ENCODE measurements around the gene HAP1.
"Not testable (repeated sequence)": the region's sequence is repeated elsewhere in the genome, so short reads cannot be mapped to it uniquely, and the experiment has no call there.

HAP1 gene, protein sequence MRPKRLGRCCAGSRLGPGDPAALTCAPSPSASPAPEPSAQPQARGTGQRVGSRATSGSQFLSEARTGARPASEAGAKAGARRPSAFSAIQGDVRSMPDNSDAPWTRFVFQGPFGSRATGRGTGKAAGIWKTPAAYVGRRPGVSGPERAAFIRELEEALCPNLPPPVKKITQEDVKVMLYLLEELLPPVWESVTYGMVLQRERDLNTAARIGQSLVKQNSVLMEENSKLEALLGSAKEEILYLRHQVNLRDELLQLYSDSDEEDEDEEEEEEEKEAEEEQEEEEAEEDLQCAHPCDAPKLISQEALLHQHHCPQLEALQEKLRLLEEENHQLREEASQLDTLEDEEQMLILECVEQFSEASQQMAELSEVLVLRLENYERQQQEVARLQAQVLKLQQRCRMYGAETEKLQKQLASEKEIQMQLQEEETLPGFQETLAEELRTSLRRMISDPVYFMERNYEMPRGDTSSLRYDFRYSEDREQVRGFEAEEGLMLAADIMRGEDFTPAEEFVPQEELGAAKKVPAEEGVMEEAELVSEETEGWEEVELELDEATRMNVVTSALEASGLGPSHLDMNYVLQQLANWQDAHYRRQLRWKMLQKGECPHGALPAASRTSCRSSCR

DNA sequence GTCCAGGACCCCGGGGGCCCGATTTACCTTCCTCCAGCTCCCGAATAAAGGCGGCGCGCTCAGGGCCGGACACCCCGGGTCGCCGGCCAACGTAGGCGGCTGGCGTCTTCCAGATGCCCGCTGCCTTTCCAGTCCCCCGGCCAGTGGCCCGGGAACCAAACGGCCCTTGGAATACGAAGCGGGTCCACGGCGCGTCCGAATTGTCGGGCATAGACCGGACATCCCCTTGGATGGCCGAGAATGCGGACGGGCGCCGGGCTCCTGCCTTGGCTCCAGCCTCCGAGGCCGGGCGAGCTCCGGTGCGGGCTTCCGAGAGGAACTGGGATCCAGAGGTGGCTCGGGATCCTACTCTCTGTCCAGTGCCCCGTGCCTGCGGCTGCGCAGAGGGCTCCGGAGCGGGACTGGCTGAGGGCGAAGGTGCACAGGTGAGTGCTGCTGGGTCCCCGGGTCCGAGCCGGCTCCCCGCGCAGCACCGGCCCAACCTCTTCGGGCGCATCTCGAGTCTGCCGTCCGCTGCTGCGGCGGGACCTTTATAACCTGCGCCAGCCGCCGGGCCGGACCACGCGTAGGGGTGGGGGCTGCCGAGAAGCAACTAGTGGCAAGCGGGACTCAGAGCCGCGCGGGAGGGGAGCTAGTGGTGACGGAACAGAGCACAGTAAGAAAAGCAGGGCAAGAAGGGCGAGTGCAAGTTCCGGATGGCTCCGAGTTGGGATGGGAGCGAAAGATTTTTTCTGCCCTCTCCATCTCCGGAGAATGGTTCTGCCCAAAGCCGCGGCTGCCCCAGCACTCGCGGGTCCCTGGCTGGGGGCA, at the start of gene HAP1:
TSS of gene HAP1 (minus strand) at position 505 of the 810 bp plus-strand sequence. CDS start at position 496, 9 bp downstream.
- no peak for DNase-seq (ENCODE audit: low read depth in 2 of 2)

DNA sequence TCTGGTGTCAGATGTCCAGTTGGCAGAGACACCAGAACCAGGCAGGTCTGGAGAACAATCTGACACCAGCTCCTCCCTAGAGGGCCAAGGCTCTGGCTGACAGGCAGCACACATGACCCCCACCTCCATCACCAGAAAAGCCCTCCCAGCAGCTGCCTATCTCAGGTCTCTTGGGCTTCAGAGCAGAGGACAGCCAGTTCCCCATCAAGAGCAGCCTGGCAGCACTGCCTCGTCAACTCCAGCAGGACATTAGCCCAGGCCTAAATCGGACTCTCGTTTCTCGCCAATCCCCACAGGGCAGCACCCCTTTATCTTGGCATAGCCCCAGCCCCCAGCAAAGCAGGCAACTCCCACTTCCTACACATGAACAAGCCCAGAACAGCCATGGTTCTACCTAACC, 47.7 kb upstream of the HAP1 start:
- DNase-seq (ENCODE audit: low read depth in 2 of 2), result no peak

DNA sequence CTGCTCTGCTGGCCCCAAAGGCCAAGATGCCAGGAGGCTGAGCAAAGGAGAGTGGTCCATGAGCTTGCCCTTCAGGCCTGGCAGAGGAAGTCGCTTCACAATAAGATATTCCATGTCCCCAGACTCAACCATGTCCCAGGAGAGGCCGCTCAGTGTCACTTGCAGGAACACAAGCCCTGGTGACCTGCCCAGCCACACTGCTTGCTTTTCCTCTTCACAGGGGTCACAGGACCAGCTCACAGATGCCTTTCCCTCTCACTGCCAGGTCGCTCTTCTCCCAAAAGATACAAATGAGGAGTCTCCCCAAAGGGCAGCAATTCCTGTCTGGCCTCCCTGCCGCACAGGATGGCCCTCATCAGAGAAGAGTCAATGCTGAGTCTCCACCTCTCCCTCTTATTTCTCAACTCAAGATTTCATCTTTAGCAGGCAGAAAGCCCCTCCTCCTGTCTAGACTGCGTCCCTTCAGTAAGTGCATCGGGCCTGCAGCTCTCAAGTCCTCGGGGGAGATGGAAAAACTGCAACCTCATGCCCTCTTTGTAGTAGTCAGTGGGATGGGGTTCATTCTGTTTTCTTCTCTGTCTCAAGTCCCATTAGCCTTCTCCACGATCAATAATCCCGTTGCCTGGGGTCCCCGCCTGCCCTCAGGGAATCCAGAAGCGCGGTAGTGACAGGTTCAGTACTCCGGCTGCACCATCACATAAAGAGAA, 47.1 kb upstream of the HAP1 start:
- no peak for DNase-seq (ENCODE audit: low read depth in 2 of 2)

DNA sequence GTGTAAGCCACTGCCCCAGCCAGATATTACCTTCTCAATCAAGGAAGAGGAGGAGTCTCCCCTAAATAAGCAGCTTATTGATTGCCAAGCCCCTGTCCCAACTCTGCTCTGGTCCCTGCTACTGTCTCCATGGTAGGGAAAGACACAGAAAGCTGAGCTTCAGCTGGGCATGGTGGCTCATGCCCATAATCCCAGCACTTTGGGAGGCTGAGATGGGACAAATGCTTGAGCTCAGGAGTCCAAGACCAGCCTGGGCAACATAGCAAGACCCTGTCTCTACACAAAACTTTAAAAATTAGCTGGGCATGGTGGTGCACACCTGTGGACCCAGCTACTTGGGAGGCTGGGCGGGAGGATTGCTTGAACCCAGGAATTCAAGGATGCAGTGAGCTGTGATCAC, 45.5 kb upstream of the HAP1 start:
- no peak for DNase-seq (ENCODE audit: low read depth in 2 of 2)

DNA sequence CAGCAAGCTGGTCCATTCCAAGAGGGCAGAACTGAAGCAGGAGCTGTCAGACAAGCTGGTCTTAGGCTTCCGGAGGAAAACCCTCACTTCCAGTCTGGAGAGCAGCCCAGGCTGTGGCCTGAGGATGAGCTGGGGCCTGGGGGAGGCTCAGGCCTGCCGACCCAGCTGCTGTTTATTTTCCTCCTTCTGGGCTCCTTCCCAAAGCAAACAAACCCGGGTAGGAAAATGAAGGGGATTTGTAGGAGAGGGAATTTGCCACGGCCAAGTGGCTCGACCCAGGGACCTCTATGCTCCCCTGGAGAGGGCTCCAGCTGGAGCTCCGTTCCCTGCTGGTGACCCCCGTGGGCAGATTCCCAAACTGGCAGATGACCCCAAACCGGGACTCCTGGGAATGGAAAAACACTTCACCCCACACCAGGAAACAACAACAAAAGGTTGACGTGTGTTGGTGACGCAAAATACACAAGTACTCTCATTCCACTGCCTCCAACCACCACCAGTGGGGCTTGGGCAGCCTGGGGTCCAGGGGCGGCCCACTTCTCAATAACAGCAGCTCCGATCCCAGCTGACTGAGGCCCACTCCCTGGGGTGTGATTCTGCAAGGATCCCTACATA, 43.2 kb upstream of the HAP1 start:
- no peak for DNase-seq (ENCODE audit: low read depth in 2 of 2)

DNA sequence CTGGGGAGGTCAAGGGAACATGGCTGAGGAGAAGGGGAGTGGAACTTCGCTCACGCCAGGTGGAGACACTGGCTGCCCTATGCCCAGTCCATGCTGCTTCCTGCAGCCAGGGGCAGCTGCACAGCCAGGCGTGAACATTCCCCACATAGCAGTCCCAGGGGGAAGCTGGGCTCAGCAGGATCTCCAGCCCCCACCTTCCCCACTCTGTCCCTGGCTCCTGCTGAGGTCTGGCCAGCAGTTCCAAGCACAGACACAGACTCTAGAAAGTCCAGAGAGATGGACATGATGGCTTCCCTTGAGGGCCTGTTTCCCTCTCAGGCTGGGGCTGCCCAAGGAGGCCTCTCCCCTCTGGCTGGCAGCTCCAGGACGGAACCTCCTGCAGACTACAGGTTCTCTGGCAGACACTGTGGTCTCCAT, 42.7 kb upstream of the HAP1 start:
- DNase-seq (ENCODE audit: low read depth in 2 of 2), result no peak

DNA sequence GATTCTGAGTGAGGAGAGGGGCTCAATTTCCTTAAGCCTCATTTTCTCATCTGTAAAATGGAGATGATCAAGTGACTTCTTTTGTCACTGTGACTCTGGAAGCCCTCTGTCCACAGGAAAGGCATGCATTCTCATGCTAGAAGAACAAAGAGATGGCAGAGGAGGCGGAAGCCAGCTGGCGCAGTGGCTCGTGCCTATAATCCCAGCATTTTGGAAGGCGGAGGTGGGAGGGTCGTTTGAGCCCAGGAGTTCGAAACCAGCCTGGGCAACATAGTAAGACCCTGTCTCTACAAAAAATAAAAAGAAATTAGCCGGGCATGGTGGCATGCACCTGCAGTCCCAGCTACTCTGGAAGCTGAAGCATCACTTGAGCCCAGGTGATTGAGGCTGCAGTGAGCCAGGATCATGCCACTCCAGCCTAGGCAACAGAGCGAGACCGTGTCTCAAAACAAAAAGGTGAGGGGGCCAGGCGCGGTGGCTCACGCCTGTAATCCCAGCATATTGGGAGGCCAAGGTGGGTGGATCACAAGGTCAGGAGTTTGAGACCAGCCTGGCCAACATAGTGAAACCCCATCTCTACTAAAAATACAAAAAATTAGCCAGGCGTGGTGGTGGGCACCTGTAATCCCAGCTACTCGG, 41.9 kb upstream of the HAP1 start:
- not testable (repeated sequence) for DNase-seq (ENCODE audit: low read depth in 2 of 2)

DNA sequence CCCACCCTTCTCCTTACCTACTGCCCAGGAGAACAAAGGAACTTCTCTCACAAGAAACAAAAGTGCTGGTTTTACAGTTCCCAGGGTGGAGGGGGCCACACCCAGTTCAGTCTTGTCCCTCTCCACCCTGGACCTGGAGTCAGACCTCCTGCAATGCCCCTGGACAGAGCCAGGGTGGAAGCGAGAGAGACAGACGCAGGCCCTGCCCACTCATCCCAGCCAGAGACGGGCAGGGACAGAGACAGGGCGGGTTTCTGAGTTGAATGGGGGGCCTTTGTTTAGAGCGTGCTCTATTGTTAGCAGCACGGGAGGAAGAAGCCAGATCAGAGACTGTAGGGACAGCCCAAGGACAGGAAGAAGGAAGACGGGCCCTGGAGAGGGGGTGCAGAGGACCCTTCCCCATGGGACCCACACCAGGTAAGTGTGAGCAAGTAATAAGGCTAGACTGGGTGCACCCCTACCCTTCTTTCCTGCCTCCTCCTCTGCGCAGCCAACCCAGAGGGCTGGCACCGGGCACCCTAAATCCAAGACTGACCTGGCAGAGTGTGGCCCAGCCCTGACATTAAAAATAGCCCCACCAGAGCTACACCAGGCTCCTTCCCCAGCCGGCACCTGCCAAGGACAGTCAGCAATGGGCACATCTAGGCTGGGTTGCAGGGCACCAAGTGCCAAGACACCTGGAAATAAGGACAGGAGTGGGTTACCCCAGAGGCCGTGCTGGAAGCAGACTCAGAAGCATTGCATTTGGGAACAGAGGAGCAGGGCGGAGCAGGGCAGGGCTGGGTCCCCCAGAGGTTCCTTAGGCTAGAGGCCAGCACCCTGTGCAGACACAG, 41.2 kb upstream of the HAP1 start:
- no peak for DNase-seq (ENCODE audit: low read depth in 2 of 2)

DNA sequence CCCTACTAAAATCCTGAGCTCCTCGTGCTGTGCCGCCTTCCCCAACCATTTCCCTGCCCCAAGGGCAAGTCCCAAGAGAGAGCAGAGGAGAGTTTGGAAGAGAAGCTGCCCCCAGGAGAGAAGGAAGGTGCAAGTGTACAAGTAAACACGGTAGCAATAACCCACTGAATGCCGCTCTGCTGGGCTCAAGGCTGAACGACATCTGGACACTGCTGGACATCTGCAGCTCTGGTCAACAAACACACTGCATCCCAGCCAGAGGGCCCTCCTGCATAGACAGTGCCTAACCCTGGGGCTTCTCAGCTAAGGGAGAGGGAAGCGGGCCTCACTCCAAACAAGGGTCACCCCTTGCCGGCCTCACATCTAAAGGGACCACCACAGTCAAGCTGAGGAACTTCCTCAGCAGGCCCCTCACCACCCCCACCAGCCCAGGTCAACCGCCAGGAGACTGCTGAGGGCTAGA, 39.3 kb upstream of the HAP1 start:
- no peak for DNase-seq (ENCODE audit: low read depth in 2 of 2)

DNA sequence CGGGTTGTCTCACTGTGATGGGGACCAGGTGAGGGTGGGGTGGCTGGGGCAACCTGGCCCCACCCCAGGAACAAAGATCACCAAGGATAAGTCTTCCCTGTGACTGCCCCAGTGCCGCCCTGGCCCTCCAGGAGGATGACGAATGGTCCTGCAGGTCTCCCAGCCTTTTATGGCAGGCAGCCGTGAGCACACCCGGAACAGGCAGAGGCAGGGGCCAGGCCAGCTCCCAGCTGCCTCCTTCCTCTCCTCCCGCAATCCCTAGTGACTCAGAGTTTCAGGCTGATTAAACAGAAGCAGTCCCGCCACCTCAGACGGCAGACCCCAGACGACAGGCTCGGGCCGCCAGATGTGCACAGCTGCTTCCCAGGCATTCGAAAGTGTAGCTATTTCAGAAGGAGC, 38.7 kb upstream of the HAP1 start:
- DNase-seq (ENCODE audit: low read depth in 2 of 2), result no peak

DNA sequence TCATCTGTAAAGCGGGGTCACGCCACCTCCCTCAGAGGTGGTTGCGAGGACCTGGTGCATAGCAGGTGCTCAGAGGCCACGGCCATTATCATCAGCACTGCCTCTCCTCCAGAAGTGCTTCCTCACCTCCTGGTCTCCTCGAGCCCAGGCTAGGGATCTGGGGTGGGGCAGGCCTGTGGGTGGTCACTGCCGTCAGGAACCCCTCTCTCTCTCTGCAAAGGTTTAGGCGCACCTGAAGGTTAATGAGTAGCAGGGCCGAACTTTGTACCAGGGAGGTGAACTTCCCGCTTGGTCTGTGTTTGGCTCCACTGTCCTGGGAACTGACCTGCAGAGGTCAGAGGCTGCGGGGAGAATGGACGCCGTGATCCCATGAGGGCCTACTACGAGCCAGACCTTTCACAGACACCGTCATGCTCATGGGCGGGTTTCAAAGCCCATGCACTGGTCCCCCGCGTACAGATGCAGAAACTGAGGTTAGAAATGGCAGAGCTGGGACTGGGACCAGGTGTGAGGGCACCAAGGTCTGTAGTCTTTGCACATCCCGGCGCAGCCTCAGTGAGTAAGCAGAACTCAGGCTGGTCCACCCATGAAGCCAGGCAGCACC, 38.2 kb upstream of the HAP1 start:
- DNase-seq (ENCODE audit: low read depth in 2 of 2), result no peak

DNA sequence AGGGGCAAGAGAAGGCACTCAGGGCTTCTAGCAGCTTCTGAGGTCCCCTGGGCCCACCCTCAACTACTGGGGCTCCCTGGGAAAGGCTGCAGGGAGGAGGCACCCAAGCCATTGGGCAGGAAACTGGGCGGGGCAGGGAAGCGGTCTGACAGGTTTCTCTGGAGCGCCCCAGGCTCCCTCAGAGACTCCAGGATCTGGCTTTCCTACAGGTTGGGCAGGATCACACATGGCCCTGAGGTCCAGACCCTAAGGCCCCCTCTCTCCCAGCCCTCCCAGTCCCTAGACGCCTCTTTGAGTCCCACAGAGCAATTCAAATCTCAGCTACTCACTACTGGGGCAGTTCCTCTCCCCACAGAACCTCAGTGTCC, 37.8 kb upstream of the HAP1 start:
- no peak for DNase-seq (ENCODE audit: low read depth in 2 of 2)

DNA sequence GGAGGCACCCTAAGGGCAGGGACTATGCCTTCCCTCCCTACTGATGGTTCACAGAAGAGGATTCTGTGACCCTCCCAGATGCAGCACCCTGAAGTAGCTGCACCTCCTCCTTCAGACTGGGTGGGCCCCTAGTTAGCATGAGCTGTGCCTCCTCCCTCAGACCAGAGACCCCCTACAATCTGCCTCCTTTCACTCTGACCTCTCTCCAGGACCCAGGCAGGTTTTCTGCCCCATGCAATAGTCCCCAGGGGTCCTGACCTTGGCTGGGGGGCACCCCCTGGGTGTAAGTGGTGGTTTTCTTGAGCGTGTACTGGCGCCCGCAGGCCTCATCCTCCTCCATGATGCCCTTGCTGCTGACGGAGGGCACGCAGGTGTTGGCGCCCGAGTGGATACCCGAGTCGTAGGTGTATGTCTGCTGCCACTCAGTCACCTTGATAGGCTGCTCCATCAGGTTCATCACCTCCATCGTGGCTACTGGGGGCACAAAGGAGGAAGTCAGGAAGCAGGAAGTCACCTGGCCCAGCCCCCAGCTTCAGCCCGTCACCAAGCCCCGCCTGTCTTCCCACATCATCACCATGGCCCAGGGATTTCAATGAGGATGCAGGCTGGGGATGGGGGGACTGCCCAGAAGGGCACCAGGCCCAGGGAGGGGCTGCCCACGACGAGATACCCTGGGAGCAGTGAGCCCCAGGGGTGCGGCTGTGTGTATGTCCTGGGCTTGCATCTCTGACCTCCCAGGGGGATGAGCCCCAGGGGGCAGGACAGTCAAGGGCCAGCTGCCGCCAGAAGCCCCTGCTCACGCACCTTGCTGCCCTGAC, 37.2 kb upstream of the HAP1 start:
- DNase-seq (ENCODE audit: low read depth in 2 of 2), result no peak

DNA sequence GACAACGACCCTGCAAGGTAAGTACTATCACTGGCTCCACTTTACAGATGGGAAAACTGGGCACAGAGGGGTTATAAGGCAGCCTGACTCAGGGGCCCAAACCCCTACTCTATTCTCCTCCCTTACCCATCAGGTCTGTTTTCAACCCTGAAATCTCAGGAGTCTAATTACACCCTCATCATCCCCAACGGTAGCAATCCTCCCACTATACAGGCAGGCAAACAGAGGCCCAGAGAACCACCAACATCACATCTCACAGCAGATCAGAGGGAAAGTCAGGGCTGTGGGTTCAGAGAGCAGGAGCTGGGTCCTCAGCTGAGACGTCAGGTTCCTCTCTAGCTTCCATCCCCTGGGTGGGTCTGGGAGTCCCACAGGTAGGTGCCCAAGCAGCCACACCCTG, 35.5 kb upstream of the HAP1 start:
- DNase-seq (ENCODE audit: low read depth in 2 of 2), result no peak

DNA sequence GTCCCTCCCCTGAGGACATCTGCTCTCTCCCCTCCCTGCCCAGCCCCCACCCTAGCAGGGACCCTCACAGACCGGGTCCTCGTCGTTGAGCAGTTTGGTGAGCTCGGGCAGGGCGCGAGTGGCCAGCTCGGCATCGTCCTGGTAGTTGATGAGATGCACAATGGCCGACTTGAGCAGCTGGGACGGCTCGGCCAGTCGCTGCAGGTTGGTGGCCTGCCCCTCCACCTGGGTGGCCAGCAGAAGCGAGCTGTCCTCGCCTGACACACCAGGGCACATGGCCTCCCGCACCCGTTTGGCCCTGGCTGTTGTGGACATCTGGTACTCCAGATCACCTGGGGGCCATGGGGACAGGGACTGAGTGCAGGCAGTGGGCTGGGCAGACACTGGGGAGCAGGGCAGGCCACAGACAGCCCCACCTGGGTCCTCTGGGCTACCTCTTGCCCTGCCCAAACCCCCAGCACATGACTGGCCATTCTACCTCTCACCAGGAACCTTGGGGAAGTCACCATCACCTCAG, 35.0 kb upstream of the HAP1 start:
- no peak for DNase-seq (ENCODE audit: low read depth in 2 of 2)

DNA sequence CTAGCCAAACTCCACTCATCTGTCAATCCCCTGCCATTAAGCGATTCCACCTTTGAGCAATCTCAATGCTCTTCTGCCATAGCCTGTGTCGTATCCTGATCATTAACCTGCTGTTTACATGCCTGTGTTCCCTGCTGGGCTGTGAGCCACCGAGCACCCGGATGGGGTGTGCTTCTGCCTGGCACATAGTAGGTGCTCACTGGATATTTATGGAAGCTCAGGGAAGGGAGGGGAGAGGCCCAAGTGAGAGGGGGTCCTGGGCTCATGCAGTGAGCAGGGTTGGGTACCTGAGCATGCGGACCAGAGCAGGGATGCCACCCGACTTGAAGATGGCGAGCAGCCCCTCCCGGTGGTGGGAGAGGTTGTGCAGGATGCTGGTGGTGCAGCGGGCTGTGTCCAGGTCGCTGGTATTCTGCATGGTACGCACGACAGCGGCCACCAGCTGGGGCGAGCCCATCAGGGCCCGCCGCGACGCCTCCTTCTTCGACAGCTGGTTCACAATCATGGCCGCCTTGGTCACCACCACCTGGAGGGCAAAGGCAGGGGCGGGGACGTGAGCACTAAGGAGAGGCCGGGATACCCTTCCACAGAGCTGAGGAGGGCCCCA, 34.3 kb upstream of the HAP1 start:
- DNase-seq (ENCODE audit: low read depth in 2 of 2), result no peak

DNA sequence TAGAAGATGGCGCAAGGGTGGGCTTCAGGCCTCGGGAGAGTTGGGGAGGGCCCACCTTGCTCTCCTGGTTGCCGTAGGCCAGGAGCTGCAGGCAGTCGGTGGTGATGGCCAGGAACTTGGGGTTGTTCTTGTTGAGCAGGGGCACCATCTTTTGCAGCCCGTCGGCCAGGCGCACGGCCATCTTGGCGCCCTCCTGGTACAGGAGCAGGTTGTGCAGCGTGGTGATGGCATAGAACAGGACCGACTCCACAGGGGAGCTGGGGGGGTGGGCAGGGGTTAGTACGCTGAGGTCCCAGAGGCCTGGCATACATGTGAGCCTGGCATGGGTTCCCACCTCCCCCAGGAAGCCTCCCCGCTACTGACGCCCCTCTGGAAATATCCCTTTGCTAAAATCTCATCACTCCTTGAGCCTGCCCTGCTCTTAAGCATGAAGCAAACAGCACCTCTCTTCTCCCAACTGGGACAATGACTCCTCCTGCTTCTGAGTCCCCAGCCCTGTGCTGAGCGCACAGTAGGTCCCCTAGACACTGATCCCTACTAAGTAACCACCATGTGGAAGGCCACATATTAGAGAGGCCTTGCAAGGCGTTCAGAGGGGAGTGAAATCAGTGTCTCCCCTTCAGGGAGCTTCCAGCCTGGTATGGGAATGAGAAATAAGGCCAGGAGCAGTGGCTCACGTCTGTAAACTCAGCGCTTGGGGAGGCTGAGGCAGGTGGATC, 33.0 kb upstream of the HAP1 start:
- no peak for DNase-seq (ENCODE audit: low read depth in 2 of 2)

DNA sequence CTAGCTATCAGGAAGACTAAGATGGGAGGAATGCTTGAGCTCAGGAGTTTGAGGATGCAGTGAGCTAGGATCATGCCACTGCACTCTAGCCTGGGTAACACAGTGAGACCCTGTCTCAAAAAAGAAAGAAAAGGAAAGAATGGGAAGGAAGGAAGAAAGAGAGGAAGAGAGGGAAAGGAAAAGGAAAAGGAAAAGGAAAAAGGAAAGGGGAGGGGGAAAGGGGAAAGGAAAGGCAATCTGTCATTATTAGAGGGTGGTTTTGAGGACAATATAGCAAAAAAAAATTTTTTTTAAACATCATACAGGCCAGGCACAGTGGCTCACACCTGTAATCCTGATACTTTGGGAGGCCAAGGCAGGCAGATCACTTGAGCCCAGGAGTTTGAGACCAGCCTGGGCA, 31.7 kb upstream of the HAP1 start:
- DNase-seq (ENCODE audit: low read depth in 2 of 2), result no peak
